Activated T-cell treated with anti-CD3 and anti-CD28 coated beads for 48 hours (primary cell): ENCODE results near the gene CD160.
"Not testable (repeated sequence)": the region's sequence is repeated elsewhere in the genome, so short reads cannot be mapped to it uniquely, and the experiment has no call there.

Experiments used
- DNase-seq: peaks from one replicate; pipeline ENCODE4 v3.0.0-alpha.2; 2020; ENCODE audit warnings: low read depth

The CD160 gene, protein sequence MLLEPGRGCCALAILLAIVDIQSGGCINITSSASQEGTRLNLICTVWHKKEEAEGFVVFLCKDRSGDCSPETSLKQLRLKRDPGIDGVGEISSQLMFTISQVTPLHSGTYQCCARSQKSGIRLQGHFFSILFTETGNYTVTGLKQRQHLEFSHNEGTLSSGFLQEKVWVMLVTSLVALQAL

DNA sequence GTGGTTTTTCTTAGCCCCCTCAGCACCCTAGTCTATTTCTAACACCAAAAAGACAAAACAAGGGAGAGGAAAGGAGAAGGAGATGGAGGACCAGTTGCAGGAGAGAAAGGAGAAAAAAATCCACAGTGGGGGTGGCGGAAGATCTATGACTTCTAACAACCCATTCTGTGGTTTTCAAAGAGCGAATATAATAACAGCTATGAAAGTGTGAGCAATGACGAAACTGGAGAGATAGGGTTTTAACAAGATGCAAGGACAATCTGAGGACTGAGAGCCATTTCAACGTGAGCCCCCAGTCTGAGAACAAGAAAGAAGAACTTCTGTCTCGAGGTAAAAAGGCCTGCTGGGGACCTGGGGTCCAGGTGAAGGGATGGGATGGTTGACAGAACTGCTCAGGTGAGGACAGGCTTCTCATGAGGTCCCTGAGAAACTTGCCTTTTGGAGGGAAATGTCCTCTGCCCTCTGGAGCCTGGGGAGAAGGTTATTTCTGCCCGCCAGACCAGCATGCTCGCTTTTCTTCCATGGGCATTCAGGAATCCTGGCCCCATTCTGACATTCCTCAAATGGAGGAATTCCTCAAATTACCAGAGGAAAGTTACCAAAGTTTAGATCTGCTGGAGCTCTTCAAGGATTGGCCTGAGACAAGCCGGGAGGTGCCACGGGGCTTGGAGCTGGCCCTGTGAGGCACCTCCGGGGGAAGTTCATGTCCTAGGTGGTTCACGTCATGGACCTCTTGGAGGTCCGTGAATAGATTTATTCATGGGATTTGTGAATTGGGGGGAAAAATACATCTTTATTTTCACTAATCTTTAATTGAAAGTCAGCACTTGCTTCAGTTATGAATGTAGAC lies at the start of gene CD160:
CD160 (plus strand) TSS at position 270 of the 850 bp plus-strand sequence. CDS start 8,829 bp downstream, outside the sequence.
- no peak for DNase-seq

DNA sequence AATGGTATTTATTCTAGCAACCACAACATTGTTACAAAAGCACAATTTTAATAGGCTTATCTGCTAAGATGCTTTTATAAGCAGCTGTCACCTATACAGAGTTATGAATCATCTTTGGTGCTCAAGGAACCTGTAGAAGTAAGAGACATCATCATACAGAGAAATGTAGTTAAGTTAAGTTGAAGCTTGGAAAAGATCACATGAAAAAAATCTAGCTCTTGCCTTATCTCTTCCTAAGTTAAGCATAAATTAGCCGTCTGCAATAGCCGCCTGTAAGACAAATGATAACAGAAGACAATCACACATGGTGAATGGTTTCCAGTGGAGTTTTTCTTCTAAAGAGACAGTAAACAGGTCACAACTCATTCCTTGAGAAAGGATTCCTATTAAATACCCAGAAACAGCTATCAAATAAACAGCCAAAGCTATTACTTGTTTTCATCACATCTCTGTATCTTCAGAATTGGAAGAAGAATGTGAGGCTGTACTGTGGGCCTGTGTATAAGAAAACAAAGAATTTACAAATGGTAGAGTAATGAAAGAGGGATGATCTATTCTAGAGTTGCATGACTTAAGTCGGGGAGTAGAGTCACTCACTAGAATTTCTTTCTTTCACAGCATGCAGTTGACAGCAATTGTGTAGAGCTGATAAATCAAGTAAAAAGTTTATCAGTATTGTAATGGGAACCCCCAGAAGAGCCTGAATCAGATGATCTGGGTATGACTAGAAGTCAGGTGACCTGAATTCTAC lies 48.1 kb upstream of the CD160 start:
- not testable (repeated sequence) for DNase-seq

DNA sequence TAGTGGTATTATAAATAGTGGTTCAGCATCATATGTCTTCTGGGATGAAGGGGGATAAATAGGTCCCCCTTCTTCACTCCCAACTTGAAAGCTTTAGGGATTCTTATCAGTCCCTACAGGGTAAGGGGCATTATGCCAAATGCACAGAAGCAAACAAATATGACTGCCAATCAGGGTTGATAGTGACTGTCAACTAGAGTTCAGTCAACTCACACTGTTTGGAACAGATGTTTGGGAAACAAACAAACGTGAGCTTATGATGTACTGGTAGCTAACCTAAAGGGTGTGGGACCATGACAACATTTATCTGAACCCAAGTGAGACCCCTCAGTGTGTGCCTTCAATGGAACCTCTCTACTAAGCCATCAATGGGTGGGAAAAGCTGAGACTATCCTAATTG lies 46.1 kb upstream of the CD160 start:
- not testable (repeated sequence) for DNase-seq

DNA sequence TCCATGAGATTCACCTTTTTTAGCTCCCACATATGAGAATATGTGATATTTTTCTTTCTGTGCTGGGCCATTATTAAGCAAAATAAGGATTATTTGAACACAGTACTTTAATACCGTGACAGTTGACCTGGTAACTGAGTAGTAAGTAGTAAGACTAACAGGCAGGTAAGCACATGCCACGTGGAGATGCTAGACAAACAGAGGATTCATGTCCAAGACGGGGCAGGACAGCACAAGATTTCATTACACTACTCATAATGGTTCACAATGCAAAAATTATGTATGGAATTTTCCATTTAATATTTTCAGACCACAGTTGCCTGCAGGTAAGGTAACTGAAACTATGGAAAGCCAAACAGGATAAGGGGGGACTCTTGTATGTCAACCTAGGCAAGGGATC lies 34.4 kb upstream of the CD160 start:
- not testable (repeated sequence) for DNase-seq

DNA sequence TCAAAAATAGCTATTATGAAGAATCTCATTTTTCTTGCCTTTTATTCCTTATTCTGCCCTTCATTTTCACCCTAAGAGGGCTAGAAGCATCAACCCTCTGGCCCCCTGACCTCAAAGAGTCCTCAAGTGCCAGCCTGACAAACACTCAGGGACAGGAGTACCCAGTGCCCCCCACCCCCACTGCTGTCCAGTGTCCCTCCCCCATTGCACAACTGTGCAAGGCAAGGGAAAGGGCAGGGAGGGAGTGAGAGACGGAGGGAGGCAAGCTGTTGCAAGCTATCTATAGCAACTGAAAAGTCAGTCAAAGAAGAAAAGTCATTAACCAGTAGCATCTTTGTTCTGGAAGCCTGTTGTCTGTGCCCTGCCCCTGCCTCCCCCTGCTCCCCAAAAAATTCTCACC lies 33.2 kb upstream of the CD160 start:
- DNase-seq: not testable (repeated sequence)

DNA sequence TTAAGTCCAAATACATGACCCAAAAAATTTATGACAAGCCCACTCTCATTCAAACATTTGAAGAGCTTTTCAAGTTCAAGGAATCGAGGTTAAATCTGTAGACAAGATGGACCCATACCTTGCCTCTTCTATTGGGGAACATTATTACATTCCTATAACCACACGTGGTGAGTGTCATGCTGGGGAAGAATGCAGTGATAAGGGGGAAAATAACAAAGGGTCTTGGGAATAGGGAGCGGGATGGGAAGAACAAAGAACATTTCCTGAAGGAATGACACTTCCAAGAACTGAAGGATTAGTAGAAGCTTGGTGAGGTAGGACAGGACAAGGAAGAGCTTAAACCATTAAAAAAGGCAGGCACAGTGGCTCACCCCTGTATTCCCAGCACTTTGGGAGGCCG lies 31.0 kb upstream of the CD160 start:
- no peak for DNase-seq

DNA sequence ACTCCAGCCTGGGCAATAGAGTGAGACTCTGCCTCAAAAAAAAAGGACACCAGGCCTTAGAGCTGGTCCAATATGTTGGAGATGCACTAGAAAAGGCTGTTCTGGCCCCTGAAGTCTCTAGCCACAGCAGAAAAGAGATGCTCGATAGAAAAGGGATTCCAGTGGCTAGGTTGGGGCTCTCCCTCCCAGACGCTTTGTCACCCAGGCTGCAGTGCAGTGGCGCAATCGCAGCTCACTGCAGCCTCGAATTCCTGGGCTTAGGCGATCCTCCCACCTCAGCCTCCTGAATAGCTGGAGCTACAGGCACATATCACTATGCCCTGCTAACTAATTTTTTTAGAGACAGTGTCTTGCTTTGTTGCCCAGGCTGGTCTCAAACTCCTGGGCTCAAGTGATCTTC lies 30.4 kb upstream of the CD160 start:
- no peak for DNase-seq

DNA sequence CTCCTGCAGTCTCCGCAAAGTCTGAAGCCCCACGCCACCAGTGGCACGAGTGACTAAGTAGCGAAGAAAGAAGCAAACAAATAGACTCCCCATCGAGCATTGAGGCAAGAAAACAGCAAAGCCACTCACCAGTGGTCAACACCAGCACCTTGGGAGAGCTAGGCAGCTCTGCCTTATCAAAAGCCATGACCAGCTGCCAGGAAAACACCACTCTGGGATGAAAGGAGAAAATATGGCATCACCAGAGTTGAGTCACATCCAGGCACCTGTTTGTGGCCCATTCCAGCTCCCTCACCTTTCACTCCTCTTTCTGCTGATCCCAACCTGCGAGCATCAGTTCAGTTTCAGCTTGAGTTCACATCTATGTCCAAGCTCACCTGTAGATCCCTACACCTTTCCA lies 29.4 kb upstream of the CD160 start:
- no peak for DNase-seq

DNA sequence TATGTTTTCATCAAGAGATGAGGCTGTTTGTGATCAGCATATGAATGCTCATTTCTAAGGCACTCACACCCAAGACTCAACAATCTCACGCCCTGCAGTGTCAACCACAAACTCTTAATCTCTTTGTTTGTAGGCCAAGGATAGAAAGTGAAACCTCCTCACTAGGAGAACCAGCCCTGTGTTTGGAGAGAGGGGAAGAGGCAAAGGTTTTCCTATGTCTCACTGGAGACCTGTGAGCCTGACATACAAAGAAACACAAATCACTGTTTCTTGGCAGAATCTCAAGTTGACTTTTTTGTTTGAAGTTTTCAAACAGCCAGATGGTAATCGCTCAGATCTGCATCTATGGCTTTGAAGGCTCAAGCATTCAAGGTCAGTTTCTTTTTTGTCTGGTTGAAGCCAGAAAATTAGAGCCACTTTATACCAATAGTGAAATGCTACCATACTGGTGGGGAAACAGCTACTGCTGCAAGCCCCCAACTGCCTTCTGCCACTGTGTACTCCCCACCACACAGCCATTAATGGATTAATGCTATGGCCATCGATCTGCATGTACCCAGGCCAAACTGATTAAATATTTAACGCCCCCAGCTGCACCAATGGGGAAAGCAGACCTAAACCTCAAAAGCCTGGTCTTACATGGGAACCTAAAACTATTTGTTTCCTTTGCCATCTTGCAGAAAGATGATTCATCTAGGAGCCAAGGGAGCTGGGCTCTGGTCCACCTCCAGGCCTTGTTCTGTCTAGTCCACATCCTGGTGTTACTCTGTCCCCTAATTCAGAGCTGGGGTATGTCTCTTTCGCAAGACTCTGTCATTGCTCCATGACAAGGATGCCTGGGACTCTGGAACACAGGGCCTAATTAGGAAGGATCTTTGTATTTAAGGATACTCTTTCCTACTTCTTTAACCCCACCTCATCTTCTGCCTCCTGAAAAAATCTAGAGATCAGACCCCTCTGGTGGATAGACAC lies 28.4 kb upstream of the CD160 start:
- DNase-seq: no peak

DNA sequence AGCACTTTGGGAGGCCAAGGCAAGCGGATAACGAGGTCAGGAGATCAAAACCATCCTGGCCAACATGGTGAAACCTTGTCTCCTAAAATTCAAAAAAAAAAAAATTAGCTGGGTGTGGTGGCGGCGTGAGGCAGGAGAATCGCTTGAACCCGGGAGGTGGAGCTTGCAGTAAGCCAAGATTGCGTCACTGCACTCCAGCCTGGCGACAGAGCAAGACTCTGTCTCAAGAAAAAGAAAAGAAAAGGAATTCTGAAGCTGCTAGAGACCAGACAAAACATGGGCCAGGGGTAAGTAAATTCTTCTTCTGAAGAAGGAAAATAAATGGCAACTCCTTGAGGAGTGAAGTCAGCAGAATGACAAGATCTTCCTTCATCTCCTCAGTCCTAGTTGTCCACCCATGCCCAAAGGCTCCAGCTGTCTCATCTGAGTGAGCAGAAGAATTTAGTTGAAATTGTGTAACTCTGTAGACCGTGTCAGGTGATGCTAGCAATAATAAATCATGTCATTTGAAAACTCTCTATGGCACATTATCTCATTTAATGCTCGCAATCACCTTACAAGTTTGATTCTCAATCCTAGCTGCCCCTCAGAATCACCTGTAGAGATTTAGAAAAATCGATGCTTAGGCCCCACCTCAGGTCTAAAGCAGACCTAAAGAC lies 26.4 kb upstream of the CD160 start:
- DNase-seq: no peak

DNA sequence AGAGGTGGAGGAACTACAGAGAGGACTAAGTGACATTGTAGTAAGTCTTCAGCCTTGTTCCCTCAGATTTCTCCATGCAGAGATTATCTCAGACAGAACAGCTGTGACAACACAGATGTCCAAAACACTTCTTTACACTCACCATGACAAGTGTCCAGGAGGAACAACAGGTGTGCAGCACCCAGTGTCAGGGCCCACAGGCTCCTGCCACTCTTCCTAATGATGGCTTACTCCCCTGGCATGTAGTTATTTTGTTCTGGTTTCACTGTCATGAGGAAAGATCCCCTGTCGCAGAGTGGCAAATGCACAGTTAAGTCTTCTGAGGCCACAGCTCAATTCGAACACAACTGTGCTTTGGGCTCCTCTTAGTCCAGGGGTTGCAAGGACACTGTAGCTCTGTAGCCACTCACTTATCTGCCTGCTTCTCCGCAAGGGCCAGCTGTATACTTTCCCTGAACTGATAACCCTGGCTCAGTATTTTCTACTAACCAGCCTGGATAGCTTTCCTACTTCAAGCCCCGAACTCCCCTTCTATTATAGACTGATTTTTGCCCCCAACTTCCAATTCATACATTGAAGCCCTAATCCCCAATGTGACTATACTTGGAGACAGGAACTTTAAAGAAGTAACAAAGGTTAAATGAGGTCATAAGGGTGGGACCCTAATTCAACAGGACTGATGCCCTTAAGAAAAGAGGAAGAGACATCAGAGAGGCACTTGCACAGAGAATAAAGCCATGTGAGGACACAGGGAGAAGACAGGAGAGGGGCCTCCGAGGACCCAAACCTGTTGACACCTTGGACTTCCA lies 23.3 kb upstream of the CD160 start:
- DNase-seq: no peak

DNA sequence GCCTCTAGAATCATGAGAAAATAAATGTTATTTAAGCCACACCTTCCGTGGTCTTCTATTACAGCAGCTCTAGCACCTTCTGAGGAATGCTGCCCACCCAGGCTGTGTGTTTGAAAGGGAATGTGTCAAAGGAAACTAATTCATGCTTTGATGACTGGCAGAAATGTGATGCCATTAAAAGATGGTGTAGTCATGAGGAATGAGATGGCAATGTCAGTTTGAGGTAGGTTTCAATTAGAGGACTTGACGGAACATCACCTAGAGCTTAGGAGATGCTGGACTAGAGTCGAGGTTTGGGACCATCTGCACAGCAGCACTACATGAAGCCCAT lies 22.7 kb upstream of the CD160 start:
- DNase-seq: no peak

DNA sequence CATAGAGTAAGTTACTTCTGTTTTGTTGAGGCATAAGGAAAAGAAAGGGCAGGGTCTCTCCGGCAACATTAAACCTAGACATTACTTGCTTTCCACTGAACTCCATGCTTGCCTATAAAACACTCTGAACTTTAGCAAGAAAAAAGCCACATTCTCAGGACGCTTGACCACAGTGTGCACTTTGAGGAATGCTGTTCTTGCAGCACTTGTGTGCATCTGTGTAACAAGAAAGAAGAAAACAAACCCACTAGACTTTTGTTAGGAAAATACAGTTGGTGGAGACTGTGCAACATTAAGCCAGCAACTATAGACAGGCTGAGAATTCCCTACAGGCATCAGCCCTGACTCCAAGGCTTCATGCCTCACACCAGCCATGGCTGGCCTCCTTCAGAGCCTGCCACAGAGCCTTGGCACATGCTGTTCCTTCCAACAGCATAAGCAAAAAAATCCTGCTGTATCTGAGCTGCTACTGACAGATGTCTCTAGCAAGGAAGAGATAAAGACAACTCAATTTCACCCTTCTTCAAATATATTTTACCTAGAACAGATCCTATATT lies 17.9 kb upstream of the CD160 start:
- no peak for DNase-seq

DNA sequence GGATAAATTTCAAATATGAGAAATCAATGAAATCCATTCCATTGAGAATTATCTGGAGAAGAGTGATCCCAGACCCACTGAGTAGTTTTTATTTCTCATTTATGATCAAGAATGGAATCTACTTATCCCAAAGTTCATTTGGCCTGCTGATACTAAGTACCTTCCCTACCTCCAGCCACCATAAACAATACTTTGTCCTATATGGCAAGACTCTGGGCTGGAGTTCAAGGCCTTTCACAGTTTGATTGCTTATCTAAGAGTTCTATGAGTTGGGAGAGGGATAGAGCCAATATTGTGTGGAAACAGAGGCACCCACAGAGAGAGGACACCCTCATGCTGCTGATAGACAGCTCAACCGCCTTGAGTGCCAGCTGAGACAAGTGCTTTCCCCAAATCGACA lies 17.2 kb upstream of the CD160 start:
- no peak for DNase-seq

DNA sequence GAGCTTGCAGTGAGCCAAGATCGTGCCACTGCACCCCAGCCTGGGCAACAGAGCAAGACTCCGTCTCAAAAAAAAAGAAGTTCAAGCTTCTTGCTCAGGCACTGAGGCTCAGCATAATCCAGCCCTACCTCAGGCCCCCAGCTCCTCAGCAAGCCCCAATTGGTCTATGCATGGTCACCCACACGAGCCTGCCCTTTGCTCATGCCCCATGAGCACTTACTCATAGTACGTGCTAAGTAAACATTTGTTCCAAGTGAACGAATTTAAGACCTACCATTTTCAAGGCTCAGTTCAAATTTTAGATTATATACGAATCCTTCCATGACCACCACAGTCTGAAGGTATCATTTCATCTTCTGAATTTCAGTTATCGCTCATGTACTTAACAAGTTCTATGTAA lies 16.5 kb upstream of the CD160 start:
- DNase-seq: no peak

DNA sequence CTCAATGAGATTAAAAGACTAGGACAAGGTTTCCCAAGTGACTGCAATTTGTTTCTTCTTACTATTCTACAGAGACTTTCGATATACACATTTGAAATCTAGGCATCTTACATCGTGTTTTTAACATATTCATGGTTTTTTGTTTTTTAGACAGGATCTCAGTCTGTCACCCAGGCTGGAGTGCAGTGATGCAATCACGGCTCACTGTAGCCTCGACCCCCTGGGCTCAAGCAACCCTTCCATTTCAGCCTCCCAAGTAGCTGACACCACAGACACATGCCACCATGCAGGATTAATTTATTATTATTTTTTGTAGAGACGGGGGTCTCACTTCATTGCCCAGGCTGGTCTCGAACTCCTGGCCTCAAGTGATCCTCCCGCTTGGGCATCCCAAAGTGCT lies 13.7 kb upstream of the CD160 start:
- DNase-seq: no peak

DNA sequence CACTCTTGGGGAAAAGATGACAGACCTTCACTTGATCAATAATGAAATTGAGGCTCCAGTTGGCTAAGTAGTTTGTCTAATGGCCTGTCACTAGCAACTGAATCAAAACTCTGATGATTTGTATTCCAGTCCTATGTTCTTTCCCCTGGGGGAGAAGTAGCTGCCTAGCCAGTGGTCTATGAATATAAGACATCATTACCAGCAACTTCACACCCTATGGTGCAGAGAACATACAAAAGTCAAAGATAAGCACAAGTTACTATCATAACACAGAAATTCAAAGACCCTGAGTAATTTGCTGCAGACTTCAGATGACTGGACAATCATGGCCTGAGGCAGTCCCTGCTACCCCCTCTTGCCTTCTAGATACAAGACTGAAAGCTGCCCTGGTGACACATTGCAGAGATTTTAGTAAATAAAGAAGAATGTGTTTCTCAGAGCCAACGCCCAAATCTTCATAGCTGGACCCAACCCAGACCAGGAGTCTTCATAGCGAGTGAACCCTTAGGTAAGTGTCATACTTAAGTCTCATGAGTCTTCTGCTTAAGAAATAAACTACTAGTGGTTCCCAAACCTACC lies 13.1 kb upstream of the CD160 start:
- DNase-seq: no peak

DNA sequence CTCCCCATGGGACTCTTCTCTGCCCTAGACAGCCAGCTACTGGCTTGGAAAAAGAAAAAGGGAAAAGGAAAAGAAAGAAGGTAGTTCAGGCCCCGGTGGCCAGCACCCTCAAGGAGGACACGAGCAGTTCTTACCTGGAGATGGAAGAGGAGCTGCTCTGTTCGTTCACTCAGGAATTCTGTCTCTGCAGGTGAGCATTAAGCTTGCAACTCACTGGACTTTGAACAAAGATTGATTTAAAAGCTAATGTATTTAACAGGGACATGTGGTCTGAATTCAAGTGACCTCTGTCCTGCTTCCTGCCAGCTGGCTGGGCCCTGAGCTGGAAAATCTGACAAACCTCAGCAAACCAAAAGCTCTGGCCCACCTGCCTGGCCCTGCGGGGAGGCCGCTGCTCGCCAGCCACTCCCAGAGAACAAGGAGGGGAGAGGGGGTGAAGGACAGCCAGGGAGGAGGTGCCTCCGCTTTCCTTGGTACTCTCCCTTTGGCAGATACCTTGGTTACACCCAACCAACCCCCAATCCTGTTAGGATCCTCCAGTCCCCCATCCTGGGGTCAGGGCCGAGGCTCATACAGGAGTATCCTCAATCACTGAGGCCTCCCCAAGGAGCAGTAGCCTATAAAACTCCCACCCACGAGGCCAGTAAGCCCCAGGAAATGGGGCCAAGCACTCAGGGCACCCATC lies 12.0 kb upstream of the CD160 start, which contains the start of gene PDZK1:
PDZK1 (minus strand) TSS at position 186 of the 685 bp plus-strand sequence. CDS start 19,347 bp downstream, outside the sequence.
- DNase-seq: no peak

DNA sequence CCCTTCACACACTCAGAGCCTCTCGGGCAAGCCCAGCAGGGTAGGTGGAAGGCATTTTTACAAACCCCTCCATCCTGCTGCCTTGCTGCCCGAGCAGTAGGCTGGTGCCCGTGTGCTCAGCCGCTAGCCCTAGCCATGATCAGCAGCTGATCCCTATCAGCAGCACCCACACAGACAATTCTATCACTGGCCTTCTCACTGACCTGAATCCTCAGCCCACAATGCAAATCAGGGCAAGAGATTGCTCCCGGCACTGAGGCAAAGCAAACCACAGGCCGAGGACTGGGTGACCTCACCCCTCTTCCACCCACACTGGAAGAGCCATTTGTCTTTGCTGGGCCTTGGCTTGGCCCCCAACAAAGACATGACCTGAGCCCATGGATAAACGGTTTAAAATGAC lies 11.2 kb upstream of the CD160 start:
- DNase-seq: no peak
